ENCODE measurements around the gene ZFP36L2.

ZFP36L2 gene

GRCh38 chr2:43240766-43241150 is 14.4 kb upstream of the ZFP36L2 start:
- Histone ChIP-seq H3K9me3 (ENCODE audit: control insufficient read depth, insufficient read depth, low read length) (no peaks in the 10 kb centered on the region), H3K4me2 (ENCODE audit: low read length) (no peak overlapping the region), H3K79me2 (ENCODE audit: control insufficient read depth, low read length) (no peaks in the 10 kb centered on the region), H3K36me3 (ENCODE audit: control insufficient read depth, low read length) (no peaks in the 10 kb centered on the region), H3F3A (ENCODE audit: control insufficient read depth, insufficient read depth) (no peaks in the 10 kb centered on the region), H3K4me1 (ENCODE audit: control insufficient read depth, low read length) (peaks cover 22% of the 10 kb centered on the region), H3K9me2 (replicated peaks; ENCODE audit: control insufficient read depth, low read length) (no peaks in the 10 kb centered on the region), H4K20me1 (ENCODE audit: control insufficient read depth, insufficient read depth, low read depth, low read length) (no peaks in the 10 kb centered on the region), H3K27me3 (ENCODE audit: control insufficient read depth, low read length) (no peaks in the 10 kb centered on the region), H3K4me3 (ENCODE audit: low read length) (no peak overlapping the region), H3K27ac (ENCODE audit: low read depth, low read length) (no peak overlapping the region)
- TF ChIP-seq EZH2phosphoT487 (IDR thresholded peaks at IDR 0.05; ENCODE audit: borderline replicate concordance, low read length) (no peak), CTCF (IDR thresholded peaks at IDR 0.05; ENCODE audit: low read depth, low read length, poor library complexity, severe bottlenecking) (no peak)

- no peaks in the 10 kb centered on the region for H3F3A ChIP-seq (ENCODE audit: control insufficient read depth, insufficient read depth)
- no peaks in the 10 kb centered on the region for H3K27me3 ChIP-seq (ENCODE audit: control insufficient read depth, low read length)
- peaks cover 22% of the 10 kb centered on the region for H3K4me1 ChIP-seq (ENCODE audit: control insufficient read depth, low read length)
- no peaks in the 10 kb centered on the region for H4K20me1 ChIP-seq (ENCODE audit: control insufficient read depth, insufficient read depth, low read depth, low read length)
- no peak overlapping the region for H3K4me3 ChIP-seq (ENCODE audit: low read length)
- H3K79me2 ChIP-seq (ENCODE audit: control insufficient read depth, low read length) = no peaks in the 10 kb centered on the region
- H3K27ac ChIP-seq (ENCODE audit: low read depth, low read length) = no peak overlapping the region
- no peaks in the 10 kb centered on the region for H3K9me2 ChIP-seq (replicated peaks; ENCODE audit: control insufficient read depth, low read length)
- H3K36me3 ChIP-seq (ENCODE audit: control insufficient read depth, low read length) = no peaks in the 10 kb centered on the region
- no peaks in the 10 kb centered on the region for H3K9me3 ChIP-seq (ENCODE audit: control insufficient read depth, insufficient read depth, low read length)
- TF ChIP-seq CTCF (IDR thresholded peaks at IDR 0.05; ENCODE audit: low read depth, low read length, poor library complexity, severe bottlenecking) (peak; percentile 45), EZH2phosphoT487 (IDR thresholded peaks at IDR 0.05; ENCODE audit: borderline replicate concordance, low read length) (no peak)
- 0 out of 2 replicates have a peak overlapping the region, but pooled peaks have one; percentile 26 for H3K4me2 ChIP-seq (ENCODE audit: low read length)
These were observed 13.8 kb upstream of the ZFP36L2 start for GRCh38 chr2:43239981-43240765.

GRCh38 chr2:43238813-43239212 is 12.4 kb upstream of the ZFP36L2 start:
- H4K20me1 ChIP-seq (ENCODE audit: control insufficient read depth, insufficient read depth, low read depth, low read length) = no peaks in the 10 kb centered on the region
- H3K4me2 ChIP-seq (ENCODE audit: low read length) = no peak overlapping the region
- no peaks in the 10 kb centered on the region for H3K79me2 ChIP-seq (ENCODE audit: control insufficient read depth, low read length)
- no peak for TF ChIP-seq EZH2phosphoT487 (IDR thresholded peaks at IDR 0.05; ENCODE audit: borderline replicate concordance, low read length)
- no peak for TF ChIP-seq CTCF (IDR thresholded peaks at IDR 0.05; ENCODE audit: low read depth, low read length, poor library complexity, severe bottlenecking)
- no peaks in the 10 kb centered on the region for H3K9me2 ChIP-seq (replicated peaks; ENCODE audit: control insufficient read depth, low read length)
- no peaks in the 10 kb centered on the region for H3K27me3 ChIP-seq (ENCODE audit: control insufficient read depth, low read length)
- peaks cover 31% of the 10 kb centered on the region for H3K4me1 ChIP-seq (ENCODE audit: control insufficient read depth, low read length)
- H3K4me3 ChIP-seq (ENCODE audit: low read length) = no peak overlapping the region
- H3F3A ChIP-seq (ENCODE audit: control insufficient read depth, insufficient read depth) = no peaks in the 10 kb centered on the region
- peaks cover 5% of the 10 kb centered on the region for H3K36me3 ChIP-seq (ENCODE audit: control insufficient read depth, low read length)
- no peaks in the 10 kb centered on the region for H3K9me3 ChIP-seq (ENCODE audit: control insufficient read depth, insufficient read depth, low read length)
- H3K27ac ChIP-seq (ENCODE audit: low read depth, low read length) = no peak overlapping the region

Measured in DOHH2 (cell line).